Dermis microvascular lymphatic vessel endothelial cell (primary cell): ENCODE results near the gene SETD1B. TPM values are rescaled to one million over a fixed set of nuclear protein-coding genes. Genes with fewer than 3 reads are reported as not detected.

ENCODE experiments used
- DNase-seq, 2 donors: peaks; one replicate each; pipeline versions ENCODE4 v3.0.0 to v3.0.0-alpha.2; 2010; ENCODE audit warnings: low read depth in 2 of 2
- total RNA-seq: library from RNA; depleted of rRNA; stranded (reverse); fragments of >200 nt; gene quantifications from 2 replicates; pipeline ENCODE4 v1.2.1, GENCODE V29; 2014

SETD1B gene
- total RNA-seq, 1 donor from 2014 or later, result 1.3 TPM

GRCh38 chr12:121807642-121808347 lies 4.0 kb downstream of the SETD1B start:
- no peak for DNase-seq

DNA sequence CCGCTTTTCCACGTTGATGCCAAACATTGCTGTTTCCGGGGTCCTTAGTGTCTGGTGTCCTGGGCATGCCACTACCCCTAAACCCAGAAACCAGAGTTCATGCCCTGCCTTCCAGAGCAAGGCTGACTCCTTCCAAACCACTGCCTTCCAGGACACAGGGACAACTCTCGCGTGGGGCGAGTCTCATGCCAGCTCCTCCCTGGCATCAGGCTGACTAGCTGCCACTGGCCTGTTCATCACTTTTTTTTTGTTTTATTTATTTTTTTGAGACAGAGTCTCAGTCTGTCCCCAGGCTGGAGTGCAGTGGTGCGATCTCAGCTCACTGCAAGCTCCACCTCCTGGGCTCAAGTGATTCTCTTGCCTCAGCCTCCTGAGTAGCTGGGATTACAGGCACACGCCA lies 4.8 kb downstream of the SETD1B start:
- DNase-seq, result no peak

GRCh38 chr12:121809712-121810116 lies 5.9 kb downstream of the SETD1B start:
- no peak for DNase-seq

DNA sequence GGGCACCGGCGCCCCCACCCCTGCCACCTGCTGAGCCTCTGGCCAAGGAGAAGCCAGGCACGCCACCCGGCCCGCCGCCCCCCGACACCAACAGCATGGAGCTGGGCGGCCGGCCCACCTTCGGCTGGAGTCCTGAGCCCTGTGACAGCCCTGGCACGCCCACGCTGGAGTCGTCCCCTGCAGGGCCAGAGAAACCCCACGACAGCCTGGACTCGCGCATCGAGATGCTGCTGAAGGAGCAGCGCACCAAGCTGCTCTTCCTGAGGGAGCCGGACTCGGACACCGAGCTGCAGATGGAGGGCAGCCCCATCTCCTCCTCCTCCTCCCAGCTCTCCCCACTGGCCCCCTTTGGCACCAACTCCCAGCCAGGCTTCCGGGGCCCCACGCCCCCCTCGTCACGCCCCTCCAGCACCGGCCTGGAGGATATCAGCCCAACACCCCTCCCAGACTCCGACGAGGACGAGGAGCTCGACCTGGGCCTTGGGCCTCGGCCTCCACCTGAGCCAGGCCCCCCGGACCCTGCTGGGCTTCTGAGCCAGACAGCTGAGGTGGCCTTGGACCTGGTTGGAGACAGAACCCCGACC lies 6.5 kb downstream of the SETD1B start:
- DNase-seq, result no peak

GRCh38 chr12:121810833-121811433 lies 7.1 kb downstream of the SETD1B start:
- DNase-seq, result no peak

DNA sequence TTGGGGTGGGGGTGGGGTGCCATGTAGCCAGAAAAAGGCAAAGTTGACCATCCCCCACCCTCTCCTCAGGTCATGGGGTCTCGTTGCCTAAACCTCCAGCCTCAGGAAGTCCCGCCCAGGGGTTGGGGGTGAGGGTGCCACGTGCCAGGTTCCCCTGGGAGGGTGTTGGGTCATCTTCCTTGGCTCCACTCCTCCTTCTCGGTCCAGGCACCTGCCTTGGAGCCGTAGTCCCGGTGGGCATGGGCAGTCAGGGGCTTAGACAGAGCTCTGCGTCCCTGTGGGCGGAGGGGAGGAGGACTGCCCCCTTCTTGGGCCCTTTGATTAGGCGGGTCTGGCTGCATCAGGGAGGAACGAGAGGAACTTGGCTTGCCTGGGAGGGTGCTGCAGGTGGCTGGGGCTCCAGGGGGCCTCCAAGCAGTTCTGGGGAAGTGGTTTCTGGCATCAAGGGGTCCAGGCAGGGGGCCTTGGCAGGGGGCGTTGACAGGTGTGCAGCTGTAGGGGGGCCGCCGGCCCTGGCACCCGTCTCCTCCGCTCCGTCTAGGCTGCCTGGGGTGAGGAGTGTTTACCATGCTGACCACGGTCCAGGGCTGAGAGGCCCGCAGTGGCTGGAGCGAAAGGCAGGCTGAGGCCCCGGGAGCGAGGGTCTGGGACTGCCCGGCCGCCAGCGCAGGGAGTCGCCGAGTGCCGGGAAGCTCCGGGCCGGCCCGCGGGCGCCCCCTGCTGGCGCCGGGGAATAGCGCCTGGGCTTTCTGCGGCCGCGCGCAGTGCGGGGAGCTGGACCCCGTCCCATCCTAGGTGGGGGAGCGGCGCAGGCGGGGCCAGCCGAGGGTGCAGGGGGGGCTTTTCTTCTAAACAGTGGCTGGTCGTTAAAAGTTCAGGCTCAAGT lies 7.9 kb downstream of the SETD1B start:
- peak in 1 of 2 donors; percentile 72 for DNase-seq

DNA sequence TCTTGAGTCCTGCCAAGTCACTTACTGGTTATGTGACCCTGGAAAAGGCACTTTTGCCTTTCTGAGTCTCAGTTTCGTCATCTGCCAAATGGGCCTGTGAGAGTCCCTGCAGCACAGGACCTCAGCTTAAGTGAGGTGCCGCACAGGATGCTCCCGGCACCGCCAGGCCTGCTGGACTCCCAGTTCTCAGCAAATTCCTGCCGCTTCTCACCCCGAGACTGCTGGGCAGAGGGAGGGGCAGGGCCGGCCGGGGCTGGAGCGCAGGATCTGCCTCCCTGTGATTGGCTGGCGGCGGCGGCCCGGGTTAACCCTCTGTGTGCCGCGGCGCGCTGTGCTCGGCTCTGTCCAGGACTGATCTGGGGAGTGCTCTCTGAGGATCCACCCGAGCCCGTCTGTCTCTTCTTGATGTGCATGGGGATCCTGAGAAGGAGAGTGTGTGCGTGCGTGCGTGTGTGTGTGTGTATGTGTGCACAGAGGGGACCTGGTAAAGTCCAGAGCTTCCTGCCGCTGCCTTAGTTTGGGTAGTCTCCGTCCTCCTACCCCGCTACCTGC lies 8.6 kb downstream of the SETD1B start:
- DNase-seq, result peak in 1 of 2 donors; percentile 75

- DNase-seq, result peak in 1 of 2 donors; percentile 24
These were observed 9.4 kb downstream of the SETD1B start for GRCh38 chr12:121812921-121813896.

GRCh38 chr12:121813951-121814350 lies 10.1 kb downstream of the SETD1B start:
- DNase-seq, result no peak

DNA sequence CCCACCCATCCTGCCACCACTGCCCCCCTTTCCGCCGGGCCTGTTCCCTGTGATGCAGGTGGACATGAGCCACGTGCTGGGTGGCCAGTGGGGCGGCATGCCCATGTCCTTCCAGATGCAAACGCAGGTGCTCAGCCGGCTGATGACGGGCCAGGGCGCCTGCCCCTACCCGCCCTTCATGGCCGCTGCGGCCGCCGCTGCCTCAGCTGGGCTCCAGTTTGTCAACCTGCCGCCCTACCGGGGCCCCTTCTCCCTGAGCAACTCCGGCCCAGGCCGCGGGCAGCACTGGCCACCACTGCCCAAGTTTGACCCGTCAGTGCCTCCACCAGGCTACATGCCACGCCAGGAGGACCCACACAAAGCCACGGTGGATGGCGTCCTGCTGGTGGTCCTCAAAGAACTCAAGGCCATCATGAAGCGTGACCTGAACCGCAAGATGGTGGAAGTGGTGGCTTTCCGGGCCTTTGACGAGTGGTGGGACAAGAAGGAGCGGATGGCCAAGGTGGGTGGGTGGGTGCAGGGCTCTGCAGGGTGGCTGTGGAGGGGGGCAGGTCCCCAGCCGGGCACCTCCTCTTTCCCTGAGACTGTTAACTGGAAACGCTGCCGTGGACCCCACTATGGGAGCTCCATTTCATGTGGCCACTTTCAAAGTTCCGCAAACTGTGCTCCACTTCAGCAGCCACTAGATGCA lies 10.8 kb downstream of the SETD1B start:
- DNase-seq, result no peak

- DNase-seq, result no peak
These were observed 11.5 kb downstream of the SETD1B start for GRCh38 chr12:121815263-121815662.

DNA sequence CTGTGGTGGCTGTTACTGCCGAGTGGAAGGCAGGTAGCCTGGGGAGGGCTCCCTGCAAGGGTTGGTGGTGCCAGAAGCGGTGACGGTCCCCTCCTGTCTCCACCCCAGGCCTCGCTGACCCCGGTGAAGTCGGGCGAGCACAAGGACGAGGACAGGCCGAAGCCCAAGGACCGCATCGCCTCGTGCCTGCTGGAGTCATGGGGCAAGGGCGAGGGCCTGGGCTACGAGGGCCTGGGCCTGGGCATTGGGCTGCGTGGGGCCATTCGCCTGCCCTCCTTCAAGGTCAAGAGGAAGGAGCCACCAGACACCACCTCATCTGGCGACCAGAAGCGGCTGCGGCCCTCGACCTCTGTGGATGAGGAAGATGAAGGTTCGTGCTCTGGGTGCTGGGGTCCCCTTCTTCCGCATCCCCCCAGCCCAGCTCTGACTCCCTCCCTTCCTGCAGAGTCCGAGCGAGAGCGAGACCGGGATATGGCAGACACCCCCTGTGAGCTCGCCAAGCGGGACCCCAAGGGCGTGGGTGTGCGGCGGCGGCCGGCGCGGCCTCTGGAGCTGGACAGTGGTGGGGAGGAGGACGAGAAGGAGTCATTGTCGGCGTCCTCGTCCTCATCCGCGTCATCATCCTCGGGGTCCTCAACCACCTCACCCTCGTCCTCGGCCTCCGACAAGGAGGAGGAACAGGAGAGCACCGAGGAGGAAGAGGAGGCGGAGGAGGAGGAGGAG lies 13.3 kb downstream of the SETD1B start:
- DNase-seq, result no peak

GRCh38 chr12:121817648-121818043 lies 13.8 kb downstream of the SETD1B start:
- DNase-seq, result no peak

- no peak for DNase-seq
These were observed 15.6 kb downstream of the SETD1B start for GRCh38 chr12:121819212-121819949.

- DNase-seq, result no peak
These were observed 16.2 kb downstream of the SETD1B start for GRCh38 chr12:121820056-121820455.

DNA sequence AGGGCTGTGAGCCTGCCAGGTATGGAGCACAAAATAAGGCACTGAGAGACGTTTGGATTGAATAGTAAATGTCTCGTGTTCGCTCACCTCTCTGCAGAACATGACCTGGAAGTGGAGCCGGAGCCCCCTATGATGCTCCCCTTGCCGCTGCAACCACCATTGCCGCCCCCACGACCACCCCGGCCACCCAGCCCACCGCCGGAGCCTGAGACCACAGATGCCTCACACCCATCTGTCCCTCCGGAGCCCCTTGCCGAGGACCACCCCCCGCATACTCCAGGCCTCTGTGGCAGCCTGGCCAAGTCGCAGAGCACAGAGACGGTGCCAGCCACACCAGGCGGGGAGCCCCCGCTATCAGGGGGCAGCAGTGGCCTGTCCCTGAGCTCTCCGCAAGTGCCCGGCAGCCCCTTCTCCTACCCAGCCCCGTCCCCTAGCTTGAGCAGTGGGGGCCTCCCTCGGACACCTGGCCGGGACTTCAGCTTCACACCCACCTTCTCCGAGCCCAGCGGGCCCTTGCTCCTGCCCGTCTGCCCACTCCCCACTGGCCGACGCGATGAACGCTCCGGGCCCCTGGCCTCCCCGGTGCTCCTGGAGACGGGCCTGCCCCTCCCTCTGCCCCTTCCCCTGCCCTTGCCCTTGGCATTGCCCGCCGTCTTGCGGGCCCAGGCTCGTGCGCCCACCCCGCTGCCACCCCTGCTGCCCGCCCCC lies 18.7 kb downstream of the SETD1B start:
- DNase-seq, result no peak

DNA sequence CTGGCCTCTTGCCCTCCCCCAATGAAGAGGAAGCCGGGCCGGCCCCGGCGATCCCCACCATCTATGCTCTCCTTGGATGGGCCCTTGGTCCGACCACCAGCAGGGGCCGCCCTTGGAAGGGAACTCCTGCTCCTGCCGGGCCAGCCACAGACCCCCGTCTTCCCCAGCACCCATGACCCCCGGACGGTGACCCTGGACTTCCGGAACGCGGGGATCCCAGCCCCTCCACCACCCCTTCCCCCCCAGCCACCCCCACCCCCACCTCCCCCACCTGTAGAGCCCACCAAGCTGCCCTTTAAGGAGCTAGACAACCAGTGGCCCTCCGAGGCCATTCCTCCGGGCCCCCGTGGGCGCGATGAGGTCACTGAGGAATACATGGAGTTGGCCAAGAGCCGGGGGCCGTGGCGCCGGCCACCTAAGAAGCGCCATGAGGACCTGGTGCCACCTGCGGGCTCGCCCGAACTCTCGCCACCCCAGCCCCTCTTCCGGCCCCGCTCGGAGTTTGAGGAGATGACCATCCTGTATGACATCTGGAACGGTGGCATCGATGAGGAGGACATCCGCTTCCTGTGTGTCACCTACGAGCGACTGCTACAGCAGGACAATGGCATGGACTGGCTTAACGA lies 19.4 kb downstream of the SETD1B start:
- DNase-seq, result no peak
